ENCODE data around the gene NEK6.

Gene NEK6

GRCh38 chr9:124272979-124273378, 15.2 kb downstream of the NEK6 start:
- no peak for DNase-seq
- Histone ChIP-seq H3K9ac (ENCODE audit: low read depth, low read length) (no peak overlapping the region), H3K4me1 (ENCODE audit: insufficient read depth, low read length) (no peaks in the 10 kb centered on the region), H3K9me3 (ENCODE audit: insufficient read depth, low read length, severe bottlenecking) (no peaks in the 10 kb centered on the region), H3K4me3 (ENCODE audit: low read depth in 1 of 2, low read length in 2 of 2) (no peak overlapping the region), H4K20me1 (ENCODE audit: insufficient read depth, low read length) (no peaks in the 10 kb centered on the region), H3K27me3 (ENCODE audit: insufficient read depth, low read length, poor library complexity) (no peaks in the 10 kb centered on the region), H3K4me2 (ENCODE audit: insufficient read depth, low read length) (no peak overlapping the region), H2AFZ (ENCODE audit: low read depth, low read length) (no peak overlapping the region), H3K79me2 (ENCODE audit: insufficient read depth, low read length) (no peaks in the 10 kb centered on the region), H3K27ac (ENCODE audit: low read length) (no peak overlapping the region), H3K36me3 (ENCODE audit: insufficient read depth, low read length) (no peaks in the 10 kb centered on the region)
- no peak for ATAC-seq (ENCODE audit: insufficient read depth, low read depth)
- TF ChIP-seq, protein P1, sequence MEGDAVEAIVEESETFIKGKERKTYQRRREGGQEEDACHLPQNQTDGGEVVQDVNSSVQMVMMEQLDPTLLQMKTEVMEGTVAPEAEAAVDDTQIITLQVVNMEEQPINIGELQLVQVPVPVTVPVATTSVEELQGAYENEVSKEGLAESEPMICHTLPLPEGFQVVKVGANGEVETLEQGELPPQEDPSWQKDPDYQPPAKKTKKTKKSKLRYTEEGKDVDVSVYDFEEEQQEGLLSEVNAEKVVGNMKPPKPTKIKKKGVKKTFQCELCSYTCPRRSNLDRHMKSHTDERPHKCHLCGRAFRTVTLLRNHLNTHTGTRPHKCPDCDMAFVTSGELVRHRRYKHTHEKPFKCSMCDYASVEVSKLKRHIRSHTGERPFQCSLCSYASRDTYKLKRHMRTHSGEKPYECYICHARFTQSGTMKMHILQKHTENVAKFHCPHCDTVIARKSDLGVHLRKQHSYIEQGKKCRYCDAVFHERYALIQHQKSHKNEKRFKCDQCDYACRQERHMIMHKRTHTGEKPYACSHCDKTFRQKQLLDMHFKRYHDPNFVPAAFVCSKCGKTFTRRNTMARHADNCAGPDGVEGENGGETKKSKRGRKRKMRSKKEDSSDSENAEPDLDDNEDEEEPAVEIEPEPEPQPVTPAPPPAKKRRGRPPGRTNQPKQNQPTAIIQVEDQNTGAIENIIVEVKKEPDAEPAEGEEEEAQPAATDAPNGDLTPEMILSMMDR (IDR thresholded peaks at IDR 0.05; ENCODE audit: borderline replicate concordance, extremely low read depth, low read length, poor library complexity, severe bottlenecking): no peak
- no peak for TF ChIP-seq EZH2 (IDR thresholded peaks at IDR 0.05; ENCODE audit: borderline replicate concordance, low read depth, low read length, severe bottlenecking)

GRCh38 chr9:124273427-124274160, 15.8 kb downstream of the NEK6 start:
- Histone ChIP-seq H3K9me3 (ENCODE audit: insufficient read depth, low read length, severe bottlenecking) (no peaks in the 10 kb centered on the region), H3K9ac (ENCODE audit: low read depth, low read length) (no peak overlapping the region), H3K4me2 (ENCODE audit: insufficient read depth, low read length) (no peak overlapping the region), H3K79me2 (ENCODE audit: insufficient read depth, low read length) (no peaks in the 10 kb centered on the region), H2AFZ (ENCODE audit: low read depth, low read length) (no peak overlapping the region), H3K4me3 (ENCODE audit: low read depth in 1 of 2, low read length in 2 of 2) (no peak overlapping the region), H3K27me3 (ENCODE audit: insufficient read depth, low read length, poor library complexity) (no peaks in the 10 kb centered on the region), H3K4me1 (ENCODE audit: insufficient read depth, low read length) (no peaks in the 10 kb centered on the region), H3K27ac (ENCODE audit: low read length) (no peak overlapping the region), H3K36me3 (ENCODE audit: insufficient read depth, low read length) (no peaks in the 10 kb centered on the region), H4K20me1 (ENCODE audit: insufficient read depth, low read length) (no peaks in the 10 kb centered on the region)
- TF ChIP-seq, protein P1 (IDR thresholded peaks at IDR 0.05; ENCODE audit: borderline replicate concordance, extremely low read depth, low read length, poor library complexity, severe bottlenecking): no peak
- no peak for TF ChIP-seq EZH2 (IDR thresholded peaks at IDR 0.05; ENCODE audit: borderline replicate concordance, low read depth, low read length, severe bottlenecking)
- DNase-seq (no peak), ATAC-seq (ENCODE audit: insufficient read depth, low read depth) (no peak)

- no peak overlapping the region for H3K27ac ChIP-seq (ENCODE audit: low read length)
Measured at GRCh38 chr9:124274226-124274625, 16.5 kb downstream of the NEK6 start.

More at GRCh38 chr9:124274226-124274625, 16.5 kb downstream of the NEK6 start:
- Histone ChIP-seq H3K4me3 (ENCODE audit: low read depth in 1 of 2, low read length in 2 of 2) (no peak overlapping the region), H2AFZ (ENCODE audit: low read depth, low read length) (no peak overlapping the region), H3K79me2 (ENCODE audit: insufficient read depth, low read length) (no peaks in the 10 kb centered on the region), H3K36me3 (ENCODE audit: insufficient read depth, low read length) (no peaks in the 10 kb centered on the region), H3K9ac (ENCODE audit: low read depth, low read length) (no peak overlapping the region), H3K4me2 (ENCODE audit: insufficient read depth, low read length) (no peak overlapping the region), H3K4me1 (ENCODE audit: insufficient read depth, low read length) (no peaks in the 10 kb centered on the region), H3K27me3 (ENCODE audit: insufficient read depth, low read length, poor library complexity) (no peaks in the 10 kb centered on the region), H3K9me3 (ENCODE audit: insufficient read depth, low read length, severe bottlenecking) (no peaks in the 10 kb centered on the region), H4K20me1 (ENCODE audit: insufficient read depth, low read length) (no peaks in the 10 kb centered on the region)
- ATAC-seq (ENCODE audit: insufficient read depth, low read depth) (no peak), DNase-seq (no peak)
- TF ChIP-seq EZH2 (IDR thresholded peaks at IDR 0.05; ENCODE audit: borderline replicate concordance, low read depth, low read length, severe bottlenecking): no peak
- TF ChIP-seq, protein P1 (IDR thresholded peaks at IDR 0.05; ENCODE audit: borderline replicate concordance, extremely low read depth, low read length, poor library complexity, severe bottlenecking): no peak
